ENCODE measurements around the gene PCYT1B.

The PCYT1B gene

GRCh38 chrX:24682739-24683432, 35.7 kb upstream of the PCYT1B start:
- TF ChIP-seq ZFX (IDR thresholded peaks at IDR 0.05; ENCODE audit: borderline replicate concordance): no peak
- TF ChIP-seq CTCF (IDR thresholded peaks at IDR 0.05): no peak
- no peak overlapping the region for H3K27ac ChIP-seq

GRCh38 chrX:24676403-24677024, 29.4 kb upstream of the PCYT1B start:
- no peak overlapping the region for H3K27ac ChIP-seq
- TF ChIP-seq ZFX (IDR thresholded peaks at IDR 0.05; ENCODE audit: borderline replicate concordance): no peak
- peak; percentile 69 for TF ChIP-seq CTCF (IDR thresholded peaks at IDR 0.05)

GRCh38 chrX:24673424-24673823, 26.3 kb upstream of the PCYT1B start:
- TF ChIP-seq CTCF (IDR thresholded peaks at IDR 0.05) (no peak), ZFX (IDR thresholded peaks at IDR 0.05; ENCODE audit: borderline replicate concordance) (no peak)
- no peak overlapping the region for H3K27ac ChIP-seq

- TF ChIP-seq CTCF (IDR thresholded peaks at IDR 0.05) (no peak), ZFX (IDR thresholded peaks at IDR 0.05; ENCODE audit: borderline replicate concordance) (no peak)
- no peak overlapping the region for H3K27ac ChIP-seq
Observed at GRCh38 chrX:24672701-24673190, 25.6 kb upstream of the PCYT1B start.

- no peak overlapping the region for H3K27ac ChIP-seq
- no peak for TF ChIP-seq CTCF (IDR thresholded peaks at IDR 0.05)
- TF ChIP-seq ZFX (IDR thresholded peaks at IDR 0.05; ENCODE audit: borderline replicate concordance): no peak
Observed at GRCh38 chrX:24668111-24668510, 21.0 kb upstream of the PCYT1B start.

GRCh38 chrX:24662352-24662751, 15.2 kb upstream of the PCYT1B start:
- H3K27ac ChIP-seq: no peak overlapping the region
- TF ChIP-seq ZFX (IDR thresholded peaks at IDR 0.05; ENCODE audit: borderline replicate concordance) (no peak), CTCF (IDR thresholded peaks at IDR 0.05) (no peak)

GRCh38 chrX:24661292-24661691, 14.1 kb upstream of the PCYT1B start:
- H3K27ac ChIP-seq: no peak overlapping the region
- TF ChIP-seq ZFX (IDR thresholded peaks at IDR 0.05; ENCODE audit: borderline replicate concordance) (no peak), CTCF (IDR thresholded peaks at IDR 0.05) (no peak)
